ENCODE measurements around the gene YIF1A.

The YIF1A gene

GRCh38 chr11:66333896-66334604 lies 45.1 kb upstream of the YIF1A start:
- no peak for DNase-seq (ENCODE audit: low read depth)
- H3K4me3 ChIP-seq (ENCODE audit: low read depth, low read length), result no peak overlapping the region
- no peak for TF ChIP-seq CTCF (IDR thresholded peaks at IDR 0.05; ENCODE audit: insufficient read depth, low read depth, low read length, missing control alignments)

- DNase-seq (ENCODE audit: low read depth), result no peak
- no peak for TF ChIP-seq CTCF (IDR thresholded peaks at IDR 0.05; ENCODE audit: insufficient read depth, low read depth, low read length, missing control alignments)
- H3K4me3 ChIP-seq (ENCODE audit: low read depth, low read length), result no peak overlapping the region
These were observed 44.4 kb upstream of the YIF1A start for GRCh38 chr11:66333220-66333877.

- no peak for TF ChIP-seq CTCF (IDR thresholded peaks at IDR 0.05; ENCODE audit: insufficient read depth, low read depth, low read length, missing control alignments)
These were observed 43.7 kb upstream of the YIF1A start for GRCh38 chr11:66332371-66333219.

GRCh38 chr11:66331542-66332370 lies 42.8 kb upstream of the YIF1A start:
- no peak for DNase-seq (ENCODE audit: low read depth)
- no peak for TF ChIP-seq CTCF (IDR thresholded peaks at IDR 0.05; ENCODE audit: insufficient read depth, low read depth, low read length, missing control alignments)
- no peak overlapping the region for H3K4me3 ChIP-seq (ENCODE audit: low read depth, low read length)

More at GRCh38 chr11:66332371-66333219, 43.7 kb upstream of the YIF1A start:
- DNase-seq (ENCODE audit: low read depth), result no peak
- H3K4me3 ChIP-seq (ENCODE audit: low read depth, low read length), result no peak overlapping the region

- no peak for TF ChIP-seq CTCF (IDR thresholded peaks at IDR 0.05; ENCODE audit: insufficient read depth, low read depth, low read length, missing control alignments)
- no peak overlapping the region for H3K4me3 ChIP-seq (ENCODE audit: low read depth, low read length)
- no peak for DNase-seq (ENCODE audit: low read depth)
These were observed 42.0 kb upstream of the YIF1A start for GRCh38 chr11:66330931-66331330.

GRCh38 chr11:66329165-66329673 lies 40.3 kb upstream of the YIF1A start:
- no peak for TF ChIP-seq CTCF (IDR thresholded peaks at IDR 0.05; ENCODE audit: insufficient read depth, low read depth, low read length, missing control alignments)
- DNase-seq (ENCODE audit: low read depth), result no peak
- no peak overlapping the region for H3K4me3 ChIP-seq (ENCODE audit: low read depth, low read length)
